Medulla oblongata (tissue), 1 donor: ENCODE results near the gene PLAA.

Source experiments
- DNase-seq: peaks from one replicate; pipeline ENCODE4 v3.0.0-alpha.2; 2015; ENCODE audit errors: extremely low spot score

PLAA gene

DNA sequence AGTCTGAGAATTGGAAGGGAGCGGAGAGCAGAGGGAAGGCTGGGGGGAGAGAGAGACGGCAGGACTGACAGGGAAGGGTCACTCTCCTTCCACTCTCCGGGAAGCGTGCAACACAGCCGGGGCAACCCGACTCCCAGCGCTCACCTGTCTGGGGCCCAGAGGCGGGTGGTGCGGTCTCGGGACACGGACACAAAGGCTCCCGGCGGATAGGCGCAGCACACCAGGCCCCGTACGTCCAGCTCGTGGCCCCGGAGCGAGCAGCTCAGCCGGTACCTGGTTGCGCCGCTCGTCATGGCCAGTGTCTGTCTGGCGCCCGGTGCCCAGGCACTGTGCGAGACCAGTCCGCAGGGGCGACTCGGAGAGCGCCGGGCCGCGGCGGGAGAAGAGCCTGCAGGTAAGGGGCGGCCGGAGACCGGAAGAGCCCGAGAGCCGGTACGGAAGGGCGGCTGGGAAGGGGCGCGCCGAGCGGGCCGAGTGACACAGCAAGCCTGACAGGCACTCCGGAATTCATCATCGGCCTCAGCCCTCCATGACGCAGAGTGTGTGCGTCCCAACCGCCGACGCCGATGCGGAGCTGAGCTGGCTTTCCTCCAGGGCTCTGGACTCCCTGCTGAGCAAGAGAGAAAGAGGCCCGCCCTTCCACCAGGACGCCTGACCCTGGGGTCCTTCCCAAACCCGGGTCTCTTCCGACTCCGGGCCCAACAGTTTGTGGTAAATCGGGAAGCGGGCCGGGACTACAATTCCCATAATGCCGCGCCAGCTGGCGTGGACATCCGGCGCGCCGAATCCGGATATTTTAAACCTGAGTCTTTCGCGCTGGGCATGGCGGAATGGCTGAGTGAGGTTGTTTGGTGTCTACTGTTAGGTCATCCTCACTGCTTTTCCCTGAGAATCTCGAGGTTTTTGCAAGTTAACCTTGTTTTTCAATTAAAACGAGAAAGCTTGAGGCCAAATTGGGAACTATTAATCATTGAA lies at the start of gene PLAA:
Gene PLAA (minus strand): TSS at position 490 of the 975 bp plus-strand sequence. CDS start 197 bp downstream, at position 293.
- DNase-seq: peak; percentile 91

DNA sequence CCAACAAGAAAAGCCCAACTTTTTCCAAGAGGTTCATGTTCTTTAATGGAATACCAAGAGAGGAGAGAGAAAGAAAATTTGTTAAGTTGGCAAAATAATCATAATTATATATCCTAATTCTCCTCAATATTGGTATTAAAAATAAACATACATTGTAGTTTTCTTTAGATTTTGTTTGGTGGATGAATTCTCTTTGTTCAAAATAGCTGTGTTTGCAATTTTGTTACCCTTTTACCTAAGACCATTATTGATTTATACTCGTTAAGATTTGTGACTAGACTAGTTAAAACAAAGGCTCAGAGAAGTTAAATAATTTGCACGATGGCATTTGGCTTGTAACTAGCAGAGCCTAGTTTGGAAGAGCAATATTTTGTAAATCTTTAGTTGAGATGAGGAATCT lies 48.8 kb upstream of the PLAA start:
- DNase-seq: no peak

DNA sequence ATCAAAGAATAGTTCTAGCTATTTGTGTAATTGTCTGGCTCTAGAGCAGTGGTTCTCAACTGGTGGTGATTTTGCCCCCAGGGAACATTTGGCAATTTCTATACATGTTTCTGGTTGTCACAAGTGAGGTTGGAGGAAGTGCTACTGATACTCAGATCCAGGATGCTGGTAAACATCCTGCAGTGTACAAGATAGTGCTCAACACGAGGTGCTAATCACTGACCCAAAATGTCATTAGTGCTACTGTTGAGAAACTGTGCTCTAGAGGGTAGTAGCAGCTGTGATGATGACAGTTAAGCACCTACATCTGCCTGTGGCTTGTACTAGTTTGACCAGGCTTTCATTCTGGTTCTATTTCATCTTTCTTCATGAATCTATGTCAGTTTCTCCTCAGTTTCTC lies 36.3 kb upstream of the PLAA start:
- DNase-seq: no peak

DNA sequence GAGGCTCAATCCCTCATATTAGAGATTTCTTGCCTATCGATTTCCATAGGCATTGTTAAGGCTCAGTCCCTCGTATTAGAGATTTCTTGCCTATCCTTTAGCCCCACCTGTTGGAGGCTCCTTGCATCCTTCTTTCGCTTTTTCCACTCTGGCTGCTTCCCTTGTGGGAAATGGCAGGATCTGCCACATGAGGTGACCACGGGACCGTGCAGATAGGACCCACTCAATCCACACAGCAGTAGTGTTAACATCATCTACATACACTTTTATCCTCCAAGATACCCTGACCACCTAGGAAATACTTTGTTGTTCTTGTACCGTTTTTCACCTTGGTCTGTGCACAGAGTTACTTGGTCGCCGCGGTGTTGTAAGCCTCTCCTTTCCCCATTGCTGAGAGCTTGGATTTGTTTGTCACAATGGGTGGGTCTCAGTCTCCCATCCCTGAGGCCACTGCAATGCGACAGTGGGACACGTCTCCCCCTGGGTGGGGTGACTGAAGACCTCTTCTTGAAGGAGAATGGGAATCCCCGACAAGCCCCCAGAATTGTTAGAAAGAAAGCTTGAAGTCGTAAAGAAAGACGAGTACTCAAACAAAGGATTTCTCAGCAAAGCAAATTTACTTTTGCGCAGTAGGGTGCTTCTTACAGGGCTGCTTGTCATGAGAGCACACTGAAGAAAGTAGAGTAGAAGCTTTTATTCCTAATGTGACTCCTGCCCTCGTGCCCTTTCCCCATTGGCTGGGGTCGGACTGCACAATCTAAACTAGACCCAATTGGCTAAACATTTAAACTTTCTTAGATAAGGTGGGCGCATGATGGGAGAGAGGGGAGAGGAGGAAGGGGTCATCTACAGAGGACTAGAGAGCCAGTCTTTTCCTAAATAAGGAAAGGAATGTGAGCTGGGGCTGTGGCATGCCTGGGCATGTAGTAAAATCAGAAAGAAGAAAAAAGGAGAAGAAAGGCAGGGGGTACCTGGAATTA lies 29.0 kb upstream of the PLAA start:
- peak; percentile 37 for DNase-seq

DNA sequence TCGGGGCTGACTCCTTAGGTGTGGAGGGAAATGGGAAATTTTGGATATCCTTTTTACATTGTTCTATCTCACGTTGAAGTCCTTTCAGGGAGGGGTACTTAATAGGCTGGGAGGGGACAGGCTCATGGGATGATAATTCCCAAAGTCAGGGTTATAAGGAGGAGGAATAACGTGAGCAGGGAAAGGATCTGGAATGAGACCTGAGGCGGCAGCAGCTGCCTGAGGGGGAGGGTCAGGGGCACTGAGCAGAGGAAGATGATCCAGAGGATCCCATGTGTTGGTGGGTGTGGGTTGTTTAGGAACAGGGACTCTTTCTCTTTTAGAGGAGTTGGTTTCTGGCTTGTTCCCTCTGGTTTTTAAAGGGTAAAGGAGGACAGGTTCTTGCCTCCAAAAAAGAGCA lies 27.9 kb upstream of the PLAA start:
- DNase-seq: no peak

DNA sequence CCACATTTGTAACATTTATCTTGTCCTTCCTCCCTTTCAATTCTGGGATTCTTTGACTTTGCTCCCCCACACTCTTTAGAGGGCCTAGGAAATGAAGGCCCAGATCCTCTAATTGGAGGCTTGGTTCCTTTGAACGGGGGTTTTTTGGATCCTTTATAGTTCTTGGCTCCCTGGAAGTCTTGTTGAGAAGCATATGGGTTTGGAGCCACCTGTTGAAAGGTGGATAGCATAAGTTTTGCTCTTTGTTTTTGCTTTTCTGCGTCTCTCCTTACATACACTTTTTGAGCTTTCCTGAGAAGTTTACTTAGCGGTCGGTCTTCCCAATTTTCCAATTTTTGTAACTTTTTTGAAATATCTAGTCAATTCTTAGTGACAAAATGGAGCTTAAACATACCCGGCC lies 26.9 kb upstream of the PLAA start:
- no peak for DNase-seq

DNA sequence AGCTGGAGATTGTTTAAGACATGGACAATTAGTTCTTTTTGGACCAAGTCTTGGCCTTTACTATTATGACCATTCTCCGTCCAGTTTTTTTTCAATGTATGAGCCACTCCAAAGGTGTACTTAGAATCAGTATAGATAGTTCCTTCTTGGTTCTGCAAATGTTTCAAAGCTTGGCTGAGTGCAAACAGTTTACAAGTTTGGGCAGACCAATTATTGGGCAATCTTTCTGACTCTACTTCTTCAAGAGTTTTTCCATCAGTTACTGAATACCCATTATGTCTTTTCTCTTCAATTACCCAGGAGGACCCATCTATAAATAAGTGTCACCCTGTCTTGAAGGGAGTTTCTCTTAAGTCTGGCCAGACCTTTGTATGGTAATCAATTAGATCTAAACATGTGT lies 24.7 kb upstream of the PLAA start:
- no peak for DNase-seq

DNA sequence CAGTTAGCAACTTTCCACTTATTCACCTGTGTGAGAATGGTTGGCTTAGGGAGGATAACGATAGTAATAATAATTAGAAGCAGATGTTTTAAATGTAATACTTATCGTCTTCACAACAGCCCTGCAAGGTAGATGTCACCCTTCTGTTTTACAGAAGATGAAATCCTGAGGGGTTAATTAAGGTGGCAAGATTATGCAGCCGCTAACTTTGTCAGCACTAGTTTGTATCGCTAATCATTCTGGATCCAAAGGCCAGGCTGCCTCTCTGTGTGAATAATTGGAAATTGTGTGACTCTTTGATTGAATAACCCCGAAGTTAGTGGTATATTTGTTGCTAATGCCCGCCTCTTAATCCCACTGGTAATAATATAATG lies 9.8 kb upstream of the PLAA start:
- DNase-seq: no peak

DNA sequence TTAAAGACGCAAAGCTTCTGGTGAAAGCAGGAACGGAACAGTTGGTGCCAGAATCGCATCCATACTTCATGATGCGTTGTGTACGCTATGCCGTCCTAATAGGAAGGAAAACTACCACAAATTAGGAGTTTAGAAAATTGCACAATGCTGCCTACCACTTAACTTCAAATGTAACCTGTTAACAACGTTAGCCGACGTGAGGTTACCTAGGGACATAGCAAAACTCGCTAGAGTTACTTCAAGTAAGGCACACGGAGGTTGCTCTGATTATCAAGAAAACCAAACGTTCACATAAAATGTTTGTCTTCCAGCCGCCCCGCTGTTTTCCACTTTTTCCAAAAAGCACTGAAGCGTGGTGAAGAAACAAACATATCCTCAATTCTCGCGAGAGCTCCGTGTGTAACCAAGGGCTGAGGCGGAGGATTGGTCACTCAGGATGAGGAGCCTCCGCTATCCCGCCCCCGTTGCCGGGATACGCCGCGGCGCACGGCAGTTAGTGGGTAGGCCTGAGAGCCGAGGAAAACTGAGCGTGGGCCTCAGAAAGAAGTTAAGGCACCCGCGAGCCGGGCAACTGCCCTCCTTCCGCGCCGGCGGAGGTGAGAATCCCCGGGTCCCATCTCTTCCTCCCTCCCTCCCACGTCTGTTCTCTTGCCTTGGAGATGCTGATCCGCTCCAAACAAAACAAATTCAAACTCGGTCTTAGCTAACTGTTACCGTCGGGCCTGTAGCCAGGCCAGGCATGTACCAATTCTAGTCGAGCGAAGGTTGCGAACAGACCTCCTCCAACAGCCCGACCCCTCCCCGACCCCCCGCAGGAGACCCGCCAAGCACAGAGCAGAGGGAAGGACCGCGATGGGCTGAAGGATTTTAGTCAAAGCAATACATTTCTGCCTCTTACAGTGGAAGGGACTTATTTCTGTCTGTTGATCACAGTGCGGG lies 9.1 kb upstream of the PLAA start, which contains the start of gene IFT74:
Gene IFT74 (plus strand): TSS at position 492 of the 939 bp plus-strand sequence. CDS start 5,556 bp downstream, outside the sequence.
- DNase-seq: peak; percentile 100

DNA sequence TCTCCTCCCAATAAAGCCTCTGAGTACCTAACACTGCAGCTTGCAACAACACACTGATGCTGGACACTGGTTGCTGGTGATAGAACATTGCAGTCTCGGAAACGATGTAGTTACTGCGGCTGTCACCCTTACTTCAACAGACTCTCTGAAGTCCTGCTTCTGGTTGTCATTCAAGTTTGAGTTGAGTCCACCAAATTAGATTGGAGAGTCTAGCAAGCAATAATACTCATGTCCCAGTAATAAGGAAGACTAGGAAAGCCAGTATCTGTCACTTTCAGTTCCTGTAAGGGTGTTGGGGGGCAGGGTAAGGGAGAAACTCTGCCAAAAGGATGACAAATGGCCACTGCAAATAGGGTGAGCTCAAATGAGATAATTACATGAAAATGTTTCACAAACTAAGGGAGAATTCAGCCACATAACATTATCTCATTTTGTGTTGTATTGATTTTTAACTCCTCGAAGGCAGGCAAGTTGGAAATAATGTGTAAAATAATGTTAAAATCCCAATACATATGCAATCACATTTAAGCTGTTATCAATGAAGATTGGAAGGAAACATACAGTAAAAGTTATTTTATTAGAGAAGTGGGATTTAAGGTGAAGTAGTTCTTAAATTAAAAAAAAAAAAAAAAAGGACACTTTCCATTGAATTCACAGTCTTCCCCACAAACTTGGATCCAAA lies 8.3 kb upstream of the PLAA start:
- peak; percentile 79 for DNase-seq

DNA sequence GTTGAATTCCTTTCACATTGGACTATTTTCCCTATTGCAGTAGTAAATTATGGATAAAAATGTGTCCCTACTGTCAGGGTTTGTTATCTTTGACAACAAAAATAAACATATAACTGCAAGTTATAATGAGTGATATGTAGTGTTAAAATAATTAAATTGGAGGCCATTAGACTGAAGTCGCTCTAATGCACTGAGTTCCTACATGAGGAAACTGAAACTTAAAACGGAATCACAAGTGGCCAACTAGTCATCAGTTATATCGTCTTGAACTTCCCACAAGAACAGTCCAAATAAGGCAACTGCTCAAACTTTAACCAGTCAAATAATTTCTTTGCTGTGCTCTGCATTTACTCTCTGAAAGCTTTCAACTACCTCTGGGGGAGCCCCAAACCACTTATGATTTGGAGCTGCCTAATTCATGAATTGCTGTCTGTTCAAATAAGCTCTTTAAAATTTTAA lies 7.0 kb upstream of the PLAA start:
- DNase-seq: peak; percentile 47

DNA sequence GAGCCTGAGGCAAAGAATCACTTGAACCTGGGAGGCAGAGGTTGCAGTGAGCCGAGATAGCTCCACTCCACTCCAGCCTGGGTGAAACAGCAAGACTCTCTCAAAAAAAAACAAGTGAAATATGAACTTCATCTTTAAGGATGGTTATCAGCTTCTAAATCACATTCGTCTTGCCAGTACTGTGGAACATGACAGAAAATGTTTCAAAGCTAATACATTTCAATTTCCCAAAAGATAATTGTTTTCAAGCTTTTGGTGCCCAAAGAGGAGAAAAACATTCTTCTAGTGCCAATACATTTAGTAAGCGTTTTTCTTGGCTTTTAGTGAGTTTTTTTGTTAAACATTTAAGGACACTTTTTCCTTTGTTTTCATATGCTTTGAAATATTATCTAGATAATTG lies 4.8 kb upstream of the PLAA start:
- no peak for DNase-seq

DNA sequence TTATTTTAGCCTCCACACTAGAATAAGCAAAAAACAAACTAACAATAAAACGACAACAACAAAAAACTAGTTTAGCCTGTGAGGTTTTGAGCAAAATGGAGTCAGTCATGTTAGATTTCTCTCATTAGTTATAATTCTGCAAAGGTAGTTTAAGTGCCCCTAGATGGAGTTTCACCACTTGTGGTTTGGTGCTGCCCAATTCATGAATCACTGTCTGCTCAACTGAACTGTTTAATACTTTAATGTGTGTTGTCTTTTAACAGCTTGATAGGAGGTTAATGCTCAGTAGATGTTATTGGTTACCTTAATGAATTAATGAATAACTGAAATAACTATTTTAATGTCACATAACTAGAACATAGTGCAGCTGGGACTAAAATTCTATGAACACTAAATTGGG lies 3.5 kb upstream of the PLAA start:
- DNase-seq: no peak

DNA sequence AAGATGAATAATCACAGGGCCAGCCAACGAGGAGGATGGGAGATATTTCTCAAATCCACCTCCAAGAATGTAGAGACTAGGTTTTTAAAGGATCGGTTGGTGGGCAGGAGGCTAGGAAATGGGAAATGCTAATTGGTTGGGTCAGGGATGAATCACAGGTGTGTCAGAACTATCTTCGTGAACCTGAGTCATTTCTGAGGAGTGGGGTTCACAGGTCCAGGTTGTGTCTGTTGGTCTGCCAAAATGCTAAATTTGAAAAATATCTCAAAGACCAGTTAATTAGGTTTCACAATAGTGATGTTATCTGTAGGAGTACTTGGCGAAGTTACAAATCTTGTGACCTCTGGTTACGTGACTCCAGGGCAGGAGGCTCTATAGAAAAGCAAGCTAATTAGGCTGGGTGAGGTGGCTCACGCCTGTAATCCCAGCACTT lies 2.6 kb upstream of the PLAA start:
- no peak for DNase-seq

DNA sequence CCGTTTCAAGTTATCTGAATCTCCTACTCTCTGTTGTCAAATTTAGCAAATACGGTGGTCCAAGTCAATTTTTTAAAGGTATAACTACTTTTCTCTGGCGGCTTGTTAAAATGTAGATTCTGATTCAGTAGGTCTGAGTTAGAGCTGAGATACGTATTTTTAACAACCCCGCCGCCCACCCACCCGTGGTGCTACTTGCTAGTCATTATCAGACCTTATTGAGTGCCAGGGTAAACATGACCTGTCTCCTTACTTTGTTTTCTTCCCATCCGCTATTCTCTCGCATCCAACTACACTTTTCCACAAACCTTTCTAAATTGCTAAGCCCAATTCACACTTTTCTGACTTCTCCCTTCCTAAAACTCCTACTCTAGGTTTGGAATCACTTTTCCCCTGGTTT lies 694 bp upstream of the PLAA start:
- no peak for DNase-seq

DNA sequence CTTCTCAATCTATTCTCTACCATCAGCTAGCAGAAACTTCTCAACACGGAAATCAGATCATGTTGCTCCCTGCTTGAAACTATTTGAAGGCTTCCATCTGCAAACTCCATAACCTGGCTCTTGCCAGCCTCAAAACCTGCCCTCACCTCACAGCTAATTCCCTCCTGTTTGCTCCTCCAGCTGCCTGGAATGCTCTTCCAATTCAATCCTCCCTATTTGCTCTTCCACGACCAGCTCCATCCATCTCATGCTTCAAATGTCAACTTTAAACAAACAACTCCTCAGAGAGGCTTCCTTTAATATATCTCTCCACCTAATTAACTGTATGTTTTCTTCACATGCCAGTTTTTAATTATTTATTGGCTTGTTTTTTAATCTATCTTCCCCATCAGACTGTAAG lies 1.5 kb downstream of the PLAA start:
- no peak for DNase-seq

DNA sequence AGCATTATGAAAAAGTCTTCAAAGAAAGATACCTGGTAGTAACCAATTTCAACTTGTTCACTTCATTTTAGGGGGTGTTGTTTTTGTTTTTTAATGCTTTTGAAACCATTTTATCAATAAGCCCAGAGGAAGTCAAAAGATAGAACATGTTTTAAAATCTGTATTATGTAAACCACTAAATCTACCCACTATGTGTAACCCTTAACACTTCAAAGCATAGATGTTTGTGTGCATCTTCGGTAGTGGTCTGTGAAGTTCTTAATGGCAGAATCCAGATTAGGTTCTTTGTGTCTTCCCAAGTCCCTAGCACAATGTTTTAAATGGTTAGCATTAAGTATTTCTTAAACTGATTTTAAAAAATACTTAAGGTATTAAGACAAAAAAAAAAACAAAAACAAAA lies 6.3 kb downstream of the PLAA start:
- DNase-seq: no peak

DNA sequence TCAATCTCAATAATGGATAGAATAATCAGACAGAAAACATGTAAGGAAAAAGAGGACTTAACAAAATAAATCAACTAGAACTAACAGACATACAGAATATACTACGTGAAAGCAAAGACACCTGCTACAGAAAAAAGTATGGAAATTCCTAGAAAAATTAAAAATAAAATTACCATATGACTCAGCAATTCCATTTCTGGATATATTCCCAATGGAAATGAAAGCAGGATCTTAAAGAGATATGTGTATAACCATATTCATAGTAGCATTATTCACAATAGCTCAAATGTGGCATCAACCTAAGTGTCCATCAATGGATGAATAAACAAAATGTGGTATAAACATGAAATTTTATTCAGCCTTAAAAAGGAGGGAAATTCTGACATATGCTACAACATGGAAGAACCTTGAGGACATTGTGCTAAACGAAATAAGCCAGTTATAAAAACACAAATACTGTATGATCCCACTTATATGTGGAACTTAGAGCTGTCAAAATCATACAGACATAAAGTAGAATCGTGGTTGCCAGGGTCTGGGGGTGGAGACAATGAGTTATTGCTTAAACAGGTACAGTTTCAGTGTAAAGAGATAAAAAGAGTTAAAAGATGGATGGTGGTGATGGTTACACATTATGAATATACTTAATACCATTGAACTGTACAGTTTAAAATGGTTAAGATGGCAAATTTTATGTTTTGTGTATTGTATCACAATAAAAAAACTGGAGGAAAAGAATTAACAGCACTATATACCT lies 6.9 kb downstream of the PLAA start:
- DNase-seq: no peak

DNA sequence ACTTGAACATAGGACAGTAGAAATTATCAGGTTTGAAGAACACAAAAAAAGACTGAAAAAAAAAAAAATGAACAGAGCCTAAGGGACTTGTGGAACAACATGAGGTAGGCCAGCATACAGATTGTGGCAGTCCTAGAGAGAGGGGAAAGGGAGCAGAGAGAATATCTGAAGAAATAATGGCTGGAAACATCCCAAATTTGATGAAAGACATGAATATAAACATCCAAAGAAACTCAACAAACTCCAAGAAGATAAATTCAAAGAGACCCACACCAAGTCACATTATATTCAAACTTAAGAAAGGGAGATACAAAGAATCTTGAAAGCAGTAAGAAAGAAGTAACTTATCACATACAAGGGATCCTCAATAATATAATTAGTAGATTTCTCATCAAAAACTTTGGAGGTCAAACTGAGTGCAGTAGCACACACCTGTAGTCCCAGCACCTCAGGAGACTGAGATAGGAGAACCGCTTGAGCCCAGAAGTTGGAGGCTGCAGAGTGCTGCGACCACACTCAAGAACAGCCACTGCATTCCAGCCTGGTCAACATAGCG lies 9.1 kb downstream of the PLAA start:
- DNase-seq: no peak
